Tibial nerve (tissue), 4 donors: ENCODE results near the gene KCNN1.

ENCODE experiments used
- EP300 ChIP-seq, 2 donors: sonication (generic); formaldehyde crosslinking; IDR thresholded peaks; one replicate each; pipeline ENCODE4 v1.6.1; 2017; ENCODE audit warnings: antibody characterized with exemption in 2 of 2, mild to moderate bottlenecking in 1 of 2
- POLR2A ChIP-seq, 2 donors: fragments of 450-650 bp; IDR thresholded peaks; one replicate each; pipeline ENCODE4 v1.6.1; 2017; ENCODE audit warnings: antibody characterized with exemption in 2 of 2, mild to moderate bottlenecking in 2 of 2, moderate library complexity in 2 of 2
- TF ChIP-seq, protein P1 (sequence below), 5 experiments: fragments of 200-600 bp in 3 of 5; fragments of 450-650 bp in 2 of 5; sonication (generic) in 3 of 5; IDR thresholded peaks; one replicate each; pipeline ENCODE4 v1.5.1; 2016 to 2019; ENCODE audit warnings: antibody characterized with exemption in 5 of 5, mild to moderate bottlenecking in 3 of 5, moderate library complexity in 2 of 5

DNA sequence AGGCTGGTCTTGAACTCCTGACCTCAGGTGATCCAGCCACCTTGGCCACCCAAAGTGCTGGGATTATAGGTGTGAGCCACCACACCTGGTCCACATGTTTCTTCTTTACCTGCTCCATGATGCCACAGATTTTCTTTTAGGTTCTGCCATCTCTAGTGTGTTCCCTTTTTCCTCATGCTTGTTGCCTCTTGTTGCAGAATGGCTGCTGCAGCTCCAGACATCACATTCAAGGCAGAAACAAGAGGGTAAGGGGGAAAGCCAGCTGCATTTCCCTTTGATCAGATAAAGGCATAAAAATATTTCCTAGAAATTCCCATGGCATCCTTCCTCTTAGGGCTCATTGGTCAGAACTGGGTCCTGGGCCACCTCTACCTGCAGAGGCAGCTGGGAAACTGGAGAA lies 46.4 kb upstream of the KCNN1 start:
- TF ChIP-seq EP300 (IDR thresholded peaks at IDR 0.05) (no peak), POLR2A (IDR thresholded peaks at IDR 0.05) (no peak)
- TF ChIP-seq, protein P1, sequence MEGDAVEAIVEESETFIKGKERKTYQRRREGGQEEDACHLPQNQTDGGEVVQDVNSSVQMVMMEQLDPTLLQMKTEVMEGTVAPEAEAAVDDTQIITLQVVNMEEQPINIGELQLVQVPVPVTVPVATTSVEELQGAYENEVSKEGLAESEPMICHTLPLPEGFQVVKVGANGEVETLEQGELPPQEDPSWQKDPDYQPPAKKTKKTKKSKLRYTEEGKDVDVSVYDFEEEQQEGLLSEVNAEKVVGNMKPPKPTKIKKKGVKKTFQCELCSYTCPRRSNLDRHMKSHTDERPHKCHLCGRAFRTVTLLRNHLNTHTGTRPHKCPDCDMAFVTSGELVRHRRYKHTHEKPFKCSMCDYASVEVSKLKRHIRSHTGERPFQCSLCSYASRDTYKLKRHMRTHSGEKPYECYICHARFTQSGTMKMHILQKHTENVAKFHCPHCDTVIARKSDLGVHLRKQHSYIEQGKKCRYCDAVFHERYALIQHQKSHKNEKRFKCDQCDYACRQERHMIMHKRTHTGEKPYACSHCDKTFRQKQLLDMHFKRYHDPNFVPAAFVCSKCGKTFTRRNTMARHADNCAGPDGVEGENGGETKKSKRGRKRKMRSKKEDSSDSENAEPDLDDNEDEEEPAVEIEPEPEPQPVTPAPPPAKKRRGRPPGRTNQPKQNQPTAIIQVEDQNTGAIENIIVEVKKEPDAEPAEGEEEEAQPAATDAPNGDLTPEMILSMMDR (IDR thresholded peaks at IDR 0.05): no peak
